Measurements from ENCODE around the gene TEX22.

Gene TEX22

GRCh38 chr14:105427936-105428485 is 29.7 kb downstream of the TEX22 start:
- ATAC-seq, result no peak
- TF ChIP-seq ZC3H10 (CRISPR knock-in tag; IDR thresholded peaks at IDR 0.05), result no peak

- no peak for TF ChIP-seq ZNF8 (CRISPR knock-in tag; IDR thresholded peaks at IDR 0.05)
- no peak for TF ChIP-seq SNAI2 (CRISPR knock-in tag; IDR thresholded peaks at IDR 0.05)
- TF ChIP-seq ZC3H10 (CRISPR knock-in tag; IDR thresholded peaks at IDR 0.05), result no peak
- no peak for TF ChIP-seq CSDC2 (CRISPR knock-in tag; IDR thresholded peaks at IDR 0.05)
- no peak for TF ChIP-seq OSR1 (CRISPR knock-in tag; IDR thresholded peaks at IDR 0.05)
- TF ChIP-seq, protein P1, sequence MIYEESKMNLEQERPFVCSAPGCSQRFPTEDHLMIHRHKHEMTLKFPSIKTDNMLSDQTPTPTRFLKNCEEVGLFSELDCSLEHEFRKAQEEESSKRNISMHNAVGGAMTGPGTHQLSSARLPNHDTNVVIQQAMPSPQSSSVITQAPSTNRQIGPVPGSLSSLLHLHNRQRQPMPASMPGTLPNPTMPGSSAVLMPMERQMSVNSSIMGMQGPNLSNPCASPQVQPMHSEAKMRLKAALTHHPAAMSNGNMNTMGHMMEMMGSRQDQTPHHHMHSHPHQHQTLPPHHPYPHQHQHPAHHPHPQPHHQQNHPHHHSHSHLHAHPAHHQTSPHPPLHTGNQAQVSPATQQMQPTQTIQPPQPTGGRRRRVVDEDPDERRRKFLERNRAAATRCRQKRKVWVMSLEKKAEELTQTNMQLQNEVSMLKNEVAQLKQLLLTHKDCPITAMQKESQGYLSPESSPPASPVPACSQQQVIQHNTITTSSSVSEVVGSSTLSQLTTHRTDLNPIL (CRISPR knock-in tag; IDR thresholded peaks at IDR 0.05; ENCODE audit: low read depth), result no peak
- TF ChIP-seq, protein P2, sequence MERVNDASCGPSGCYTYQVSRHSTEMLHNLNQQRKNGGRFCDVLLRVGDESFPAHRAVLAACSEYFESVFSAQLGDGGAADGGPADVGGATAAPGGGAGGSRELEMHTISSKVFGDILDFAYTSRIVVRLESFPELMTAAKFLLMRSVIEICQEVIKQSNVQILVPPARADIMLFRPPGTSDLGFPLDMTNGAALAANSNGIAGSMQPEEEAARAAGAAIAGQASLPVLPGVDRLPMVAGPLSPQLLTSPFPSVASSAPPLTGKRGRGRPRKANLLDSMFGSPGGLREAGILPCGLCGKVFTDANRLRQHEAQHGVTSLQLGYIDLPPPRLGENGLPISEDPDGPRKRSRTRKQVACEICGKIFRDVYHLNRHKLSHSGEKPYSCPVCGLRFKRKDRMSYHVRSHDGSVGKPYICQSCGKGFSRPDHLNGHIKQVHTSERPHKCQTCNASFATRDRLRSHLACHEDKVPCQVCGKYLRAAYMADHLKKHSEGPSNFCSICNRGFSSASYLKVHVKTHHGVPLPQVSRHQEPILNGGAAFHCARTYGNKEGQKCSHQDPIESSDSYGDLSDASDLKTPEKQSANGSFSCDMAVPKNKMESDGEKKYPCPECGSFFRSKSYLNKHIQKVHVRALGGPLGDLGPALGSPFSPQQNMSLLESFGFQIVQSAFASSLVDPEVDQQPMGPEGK (CRISPR knock-in tag; IDR thresholded peaks at IDR 0.05; ENCODE audit: borderline replicate concordance), result no peak
- no peak for ATAC-seq
Observed at GRCh38 chr14:105430042-105430441, 31.7 kb downstream of the TEX22 start.

DNA sequence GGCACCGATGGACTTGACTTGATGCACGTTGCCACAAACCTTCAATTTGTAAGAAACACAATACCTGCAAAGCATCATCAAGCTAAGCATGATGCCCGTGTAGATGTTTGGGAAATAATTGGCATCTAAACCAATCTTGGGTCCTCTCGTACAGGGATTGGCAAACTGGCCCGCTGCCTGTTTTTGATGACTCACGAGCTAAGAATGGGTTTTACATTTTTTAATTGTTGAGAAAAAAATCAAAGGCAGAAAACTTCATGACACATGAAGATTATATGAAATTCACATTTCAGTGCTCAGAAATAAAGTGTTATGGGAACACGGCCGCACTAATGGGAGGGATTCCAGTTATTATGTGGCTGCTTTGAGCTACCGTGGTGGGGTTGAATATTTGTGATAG is 32.2 kb downstream of the TEX22 start:
- TF ChIP-seq OSR1 (CRISPR knock-in tag; IDR thresholded peaks at IDR 0.05) (no peak), ZNF565 (CRISPR knock-in tag; conservative IDR thresholded peaks at IDR 0.05; ENCODE audit: low read depth) (no peak), ZNF8 (CRISPR knock-in tag; IDR thresholded peaks at IDR 0.05) (no peak), ISL1 (CRISPR knock-in tag; IDR thresholded peaks at IDR 0.05) (no peak)
- ATAC-seq, result peak; percentile 75

DNA sequence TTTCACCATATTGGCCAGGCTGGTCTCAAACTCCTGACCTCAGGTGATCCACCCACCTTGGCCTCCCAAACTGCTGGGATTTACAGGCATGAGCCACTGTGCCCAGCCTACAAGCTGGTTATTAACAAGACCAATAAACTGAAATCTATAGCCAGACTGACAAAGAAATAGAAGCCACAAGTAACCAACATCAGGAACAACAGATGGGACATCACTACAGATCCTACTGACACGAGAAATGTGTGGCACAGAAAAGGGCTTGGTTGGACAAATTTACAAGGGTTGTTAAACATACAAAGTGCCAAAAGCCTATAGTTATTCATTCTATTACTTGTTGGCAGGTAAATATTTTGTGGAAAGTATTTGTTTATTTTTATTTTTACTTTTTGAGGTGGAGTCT is 32.9 kb downstream of the TEX22 start:
- TF ChIP-seq CSDC2 (CRISPR knock-in tag; IDR thresholded peaks at IDR 0.05) (no peak), TOX (CRISPR knock-in tag; IDR thresholded peaks at IDR 0.05; ENCODE audit: borderline replicate concordance) (no peak), ZC3H10 (CRISPR knock-in tag; IDR thresholded peaks at IDR 0.05) (no peak), RARB (CRISPR knock-in tag; IDR thresholded peaks at IDR 0.05) (no peak), TSHZ2 (CRISPR knock-in tag; IDR thresholded peaks at IDR 0.05) (no peak), ZFP3 (CRISPR knock-in tag; IDR thresholded peaks at IDR 0.05) (no peak), ZNF70 (CRISPR knock-in tag; IDR thresholded peaks at IDR 0.05) (no peak), ZNF8 (CRISPR knock-in tag; IDR thresholded peaks at IDR 0.05) (no peak), CSRNP3 (CRISPR knock-in tag; IDR thresholded peaks at IDR 0.05) (no peak), SNAI2 (CRISPR knock-in tag; IDR thresholded peaks at IDR 0.05) (no peak), TCF4 (CRISPR knock-in tag; IDR thresholded peaks at IDR 0.05; ENCODE audit: borderline replicate concordance) (no peak), PPARA (CRISPR knock-in tag; IDR thresholded peaks at IDR 0.05; ENCODE audit: borderline replicate concordance) (no peak), GLIS3 (CRISPR knock-in tag; IDR thresholded peaks at IDR 0.05) (no peak), OSR1 (CRISPR knock-in tag; IDR thresholded peaks at IDR 0.05) (no peak), POU6F1 (CRISPR knock-in tag; IDR thresholded peaks at IDR 0.05; ENCODE audit: borderline replicate concordance, low read depth) (no peak)
- TF ChIP-seq, protein P2 (CRISPR knock-in tag; IDR thresholded peaks at IDR 0.05; ENCODE audit: borderline replicate concordance), result no peak
- TF ChIP-seq, protein P1 (CRISPR knock-in tag; IDR thresholded peaks at IDR 0.05; ENCODE audit: low read depth), result no peak
- no peak for ATAC-seq
